Measurements from ENCODE around the gene PBXIP1. TPM values are rescaled to one million over a fixed set of nuclear protein-coding genes. Genes with fewer than 3 reads are reported as not detected.

PBXIP1 gene
- total RNA-seq, 1 donor from 2014 or later = 82.1 TPM

GRCh38 chr1:154955039-154955717 is 721 bp downstream of the PBXIP1 start:
- peak; percentile 77 for DNase-seq (ENCODE audit: low spot score)
- H3K9me3 Mint-ChIP-seq (ENCODE audit: unreplicated experiment) = no peaks in the 10 kb centered on the region
- H3K27me3 Mint-ChIP-seq (ENCODE audit: unreplicated experiment) = peaks cover 35% of the 10 kb centered on the region
- no peak for TF ChIP-seq CTCF (IDR thresholded peaks at IDR 0.05; ENCODE audit: unreplicated experiment)
- H3K36me3 Mint-ChIP-seq (ENCODE audit: low read depth, unreplicated experiment) = peaks cover 21% of the 10 kb centered on the region
- H3K27ac Mint-ChIP-seq (ENCODE audit: unreplicated experiment) = peak overlapping the region; percentile 100
- H3K4me1 Mint-ChIP-seq (ENCODE audit: unreplicated experiment) = peaks cover 52% of the 10 kb centered on the region
- H3K4me3 Mint-ChIP-seq (ENCODE audit: unreplicated experiment) = peak overlapping the region; percentile 98

DNA sequence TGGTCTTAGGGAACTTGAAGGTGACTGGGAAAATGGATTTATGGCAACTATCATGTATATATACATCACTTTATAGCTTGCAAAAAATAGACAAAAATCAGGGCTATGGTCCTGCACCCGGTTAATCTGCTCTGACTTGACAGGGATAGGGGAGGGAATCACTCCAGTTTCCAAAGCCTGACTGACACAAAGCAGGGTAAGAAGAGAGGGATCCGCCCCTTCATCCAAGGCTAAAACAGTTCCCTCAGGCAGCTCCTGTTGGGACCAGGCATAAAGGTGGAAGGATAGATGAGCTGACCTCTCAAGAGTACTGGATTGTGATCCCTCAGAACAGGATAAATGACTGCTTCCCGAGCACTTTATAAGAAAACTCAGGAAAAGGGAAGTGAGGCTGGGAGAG is 1.4 kb downstream of the PBXIP1 start:
- TF ChIP-seq CTCF (IDR thresholded peaks at IDR 0.05; ENCODE audit: unreplicated experiment) = no peak
- Mint-ChIP-seq H3K4me3 (ENCODE audit: unreplicated experiment) (peak overlapping the region; percentile 98), H3K36me3 (ENCODE audit: low read depth, unreplicated experiment) (peaks cover 21% of the 10 kb centered on the region), H3K9me3 (ENCODE audit: unreplicated experiment) (no peaks in the 10 kb centered on the region), H3K27me3 (ENCODE audit: unreplicated experiment) (peaks cover 35% of the 10 kb centered on the region), H3K27ac (ENCODE audit: unreplicated experiment) (peak overlapping the region; percentile 100), H3K4me1 (ENCODE audit: unreplicated experiment) (peaks cover 50% of the 10 kb centered on the region)
- no peak for DNase-seq (ENCODE audit: low spot score)

GRCh38 chr1:154953611-154954038 is 2.3 kb downstream of the PBXIP1 start:
- Mint-ChIP-seq H3K4me1 (ENCODE audit: unreplicated experiment) (peaks cover 53% of the 10 kb centered on the region), H3K36me3 (ENCODE audit: low read depth, unreplicated experiment) (peaks cover 26% of the 10 kb centered on the region), H3K27me3 (ENCODE audit: unreplicated experiment) (peaks cover 35% of the 10 kb centered on the region), H3K4me3 (ENCODE audit: unreplicated experiment) (peak overlapping the region; percentile 59), H3K9me3 (ENCODE audit: unreplicated experiment) (no peaks in the 10 kb centered on the region), H3K27ac (ENCODE audit: unreplicated experiment) (peak overlapping the region; percentile 100)
- no peak for TF ChIP-seq CTCF (IDR thresholded peaks at IDR 0.05; ENCODE audit: unreplicated experiment)
- DNase-seq (ENCODE audit: low spot score) = no peak

DNA sequence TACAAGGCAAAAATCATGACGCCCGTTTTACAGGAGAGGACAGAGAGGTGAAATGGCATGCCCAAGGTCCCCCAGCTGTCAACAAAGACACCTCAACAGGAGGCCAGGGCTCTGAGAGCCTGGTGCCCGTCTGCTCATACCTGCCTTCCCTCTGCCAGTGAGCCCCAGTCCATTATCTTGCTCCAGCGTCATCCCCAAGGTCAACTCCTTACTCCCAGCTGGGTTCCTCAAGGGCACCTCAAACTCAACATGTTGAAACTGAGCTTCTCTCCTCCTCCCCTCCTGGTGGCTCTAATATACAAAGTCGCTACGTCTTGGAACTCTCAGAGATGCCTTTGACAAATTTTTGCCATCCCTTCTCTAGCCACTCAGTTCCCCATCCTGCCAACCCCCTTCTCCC is 3.2 kb downstream of the PBXIP1 start:
- H3K4me1 Mint-ChIP-seq (ENCODE audit: unreplicated experiment) = peaks cover 54% of the 10 kb centered on the region
- H3K4me3 Mint-ChIP-seq (ENCODE audit: unreplicated experiment) = peak overlapping the region; percentile 70
- peaks cover 29% of the 10 kb centered on the region for H3K36me3 Mint-ChIP-seq (ENCODE audit: low read depth, unreplicated experiment)
- no peaks in the 10 kb centered on the region for H3K9me3 Mint-ChIP-seq (ENCODE audit: unreplicated experiment)
- peak overlapping the region; percentile 68 for H3K27ac Mint-ChIP-seq (ENCODE audit: unreplicated experiment)
- H3K27me3 Mint-ChIP-seq (ENCODE audit: unreplicated experiment) = peaks cover 35% of the 10 kb centered on the region
- TF ChIP-seq CTCF (IDR thresholded peaks at IDR 0.05; ENCODE audit: unreplicated experiment) = no peak
- no peak for DNase-seq (ENCODE audit: low spot score)

DNA sequence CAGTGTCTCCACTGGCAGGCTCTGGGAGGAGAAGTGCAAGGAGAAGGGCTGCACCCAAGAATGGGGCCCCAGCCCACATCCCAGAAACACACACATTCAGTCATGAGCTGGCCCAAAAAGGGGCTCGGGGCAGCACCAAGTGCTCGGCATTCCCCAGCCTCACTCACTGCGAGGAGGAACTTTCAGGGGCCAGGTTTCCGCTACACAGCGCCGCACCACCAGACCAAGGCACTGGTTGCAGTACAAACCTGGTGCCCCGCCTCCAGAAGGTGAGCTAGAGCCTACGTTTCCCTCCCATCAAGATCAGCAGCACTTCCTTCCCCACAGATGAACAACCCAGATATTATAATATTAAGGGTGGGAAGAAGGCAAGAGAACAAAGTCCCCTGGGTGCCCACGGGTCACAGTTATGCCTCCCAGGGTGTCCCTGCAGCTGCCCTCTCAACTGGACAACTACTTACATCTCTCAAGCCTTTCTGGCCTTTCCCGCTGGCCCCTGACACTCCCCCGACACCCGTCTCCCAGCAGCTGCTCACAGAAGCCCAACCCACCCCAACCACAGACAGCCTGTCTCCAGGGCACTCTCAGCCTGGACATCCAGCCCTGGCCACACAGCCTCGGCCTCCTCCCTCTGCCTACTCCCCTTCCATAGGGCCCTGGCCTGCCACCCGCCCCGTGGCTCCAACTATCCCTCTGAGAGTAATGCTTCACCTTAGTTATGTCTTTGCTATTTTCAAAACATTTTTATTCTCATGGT is 3.8 kb downstream of the PBXIP1 start:
- Mint-ChIP-seq H3K4me1 (ENCODE audit: unreplicated experiment) (peaks cover 49% of the 10 kb centered on the region), H3K4me3 (ENCODE audit: unreplicated experiment) (peak overlapping the region; percentile 70), H3K9me3 (ENCODE audit: unreplicated experiment) (no peaks in the 10 kb centered on the region), H3K36me3 (ENCODE audit: low read depth, unreplicated experiment) (peaks cover 29% of the 10 kb centered on the region), H3K27me3 (ENCODE audit: unreplicated experiment) (peaks cover 35% of the 10 kb centered on the region), H3K27ac (ENCODE audit: unreplicated experiment) (peak overlapping the region; percentile 68)
- DNase-seq (ENCODE audit: low spot score) = no peak
- TF ChIP-seq CTCF (IDR thresholded peaks at IDR 0.05; ENCODE audit: unreplicated experiment) = no peak

Measured in endothelial cell (in vitro differentiated cells).